ENCODE data around the gene C1QA. TPM values are rescaled to one million over a fixed set of nuclear protein-coding genes. Genes with fewer than 3 reads are reported as not detected.
A peak's percentile ranks its signal among the peaks of the same experiment; 100 is the strongest.

Gene C1QA
- total and polyA plus RNA-seq, 12 donors: 16.4 to 386 (median 34.6) TPM

DNA sequence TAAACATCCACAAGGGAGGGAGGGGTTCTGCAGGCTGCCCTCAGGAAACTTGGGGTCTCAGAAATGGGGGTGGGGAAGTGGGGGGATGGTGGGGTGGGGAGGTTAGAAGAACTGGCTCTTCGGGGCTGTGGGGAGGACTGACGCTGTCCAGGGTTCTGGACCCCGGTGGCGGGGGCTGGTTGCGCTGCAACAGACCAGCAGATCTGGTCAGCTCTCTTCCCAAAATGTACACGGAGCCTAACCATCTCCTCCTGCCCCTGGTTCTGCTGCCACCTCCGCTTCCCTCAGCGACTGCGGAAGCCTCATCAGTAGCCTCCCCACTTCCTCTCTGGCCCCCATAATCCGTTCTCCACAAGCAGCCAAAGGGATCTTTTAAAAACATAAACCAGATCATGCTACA lies 29.3 kb upstream of the C1QA start:
- Histone ChIP-seq H3K9me3 (no peaks in the 10 kb centered on the region), H3K4me3 (no peak overlapping the region), H3K27ac (no peak overlapping the region), H3K4me1 (no peaks in the 10 kb centered on the region), H3K27me3 (peaks cover 0 to 96% (median 78%) of the 10 kb centered on the region in 7 donors), H3K36me3 (no peaks in the 10 kb centered on the region)
- WGBS, 2 donors: 4 to 8% methylated on average over 10 of the region's 10 CpGs
- ATAC-seq (peak in 1 of 8 donors; percentile 25), DNase-seq (no peak)
- intact Hi-C loops (cut with DNase I): no loop called here
- TF ChIP-seq CTCF (IDR thresholded peaks at IDR 0.05): no peak

- DNase-seq (no peak), ATAC-seq (no peak)
- Histone ChIP-seq H3K4me3 (no peak overlapping the region), H3K36me3 (no peaks in the 10 kb centered on the region), H3K27ac (no peak overlapping the region), H3K27me3 (peaks cover 0 to 89% (median 66%) of the 10 kb centered on the region in 7 donors), H3K4me1 (no peaks in the 10 kb centered on the region), H3K9me3 (no peaks in the 10 kb centered on the region)
- intact Hi-C loops (cut with DNase I): no loop called here
- WGBS, 2 donors: 56 to 59% methylated on average over 3 of the region's 3 CpGs
- no peak for TF ChIP-seq CTCF (IDR thresholded peaks at IDR 0.05)
Observed at GRCh38 chr1:22608361-22608760, 28.1 kb upstream of the C1QA start.

- no peak overlapping the region for H3K4me3 ChIP-seq
- intact Hi-C loops (cut with DNase I): no loop called here
- WGBS, 2 donors: 16 to 24% methylated on average over 6 of the region's 6 CpGs
- no peak overlapping the region for H3K27ac ChIP-seq
- no peaks in the 10 kb centered on the region for H3K36me3 ChIP-seq
- ATAC-seq: no peak
- TF ChIP-seq CTCF (IDR thresholded peaks at IDR 0.05): no peak
- H3K27me3 ChIP-seq: peaks cover 0 to 86% (median 64%) of the 10 kb centered on the region in 7 donors
- no peaks in the 10 kb centered on the region for H3K4me1 ChIP-seq
- no peaks in the 10 kb centered on the region for H3K9me3 ChIP-seq
- no peak for DNase-seq
Observed at GRCh38 chr1:22609291-22609690, 27.1 kb upstream of the C1QA start.

GRCh38 chr1:22611530-22611947 lies 24.9 kb upstream of the C1QA start:
- DNase-seq (peak; percentile 38 to 52), ATAC-seq (peak in 4 of 8 donors; percentile 52 to 62 (median 59))
- intact Hi-C loops (cut with DNase I): no loop called here
- Histone ChIP-seq H3K4me1 (no peaks in the 10 kb centered on the region), H3K27me3 (peaks cover 0 to 88% (median 66%) of the 10 kb centered on the region in 7 donors), H3K27ac (no peak overlapping the region), H3K9me3 (no peaks in the 10 kb centered on the region), H3K4me3 (no peak overlapping the region), H3K36me3 (no peaks in the 10 kb centered on the region)
- TF ChIP-seq CTCF (IDR thresholded peaks at IDR 0.05): no peak
- 19 to 23% methylated on average over 7 of the region's 7 CpGs for WGBS, 2 donors

Measured in heart right ventricle (tissue), 16 donors.